HEK293 (cell line): ENCODE data around the gene PPM1E.
A peak's percentile ranks its signal among the peaks of the same experiment; 100 is the strongest.

Experiments
- CTCF ChIA-PET: fragments of 350-600 bp; formaldehyde crosslinking; extraction: SDS; loops from one replicate; lab custom pipeline; 2021; ENCODE audit warnings: antibody characterized with exemption; lab: Yijun Ruan, JAX
- POLR2A ChIA-PET: fragments of 300-600 bp; formaldehyde crosslinking; extraction: SDS; loops from one replicate; lab custom pipeline; 2020; ENCODE audit warnings: antibody characterized with exemption, inconsistent platforms; lab: Yijun Ruan, JAX
- H3K27ac ChIP-seq: fragments of 200-500 bp; sonication (Bioruptor generic); 2 replicates; pipeline ENCODE4 v1.5.1; 2014; ENCODE audit warnings: low read depth, low read length, control low read depth, inconsistent platforms; ENCODE audit errors: extremely low read depth
- H3K36me3 ChIP-seq, 2 experiments: fragments of 200-500 bp in 1 of 2; sonication (Bioruptor generic) in 1 of 2; 1 replicate in 1 of 2; 2 replicates in 1 of 2; pipeline ENCODE4 v1.5.1; 2014 to 2017; ENCODE audit warnings: inconsistent platforms in 2 of 2, low read length in 2 of 2; ENCODE audit not compliant: control insufficient read depth in 2 of 2, insufficient read depth in 1 of 2
- H3K4me1 ChIP-seq: fragments of 200-500 bp; sonication (Bioruptor generic); 2 replicates; pipeline ENCODE4 v1.5.1; 2014; ENCODE audit warnings: mild to moderate bottlenecking, low read length, inconsistent platforms; ENCODE audit not compliant: control insufficient read depth, insufficient read depth
- H3K4me3 ChIP-seq: 2 replicates; pipeline ENCODE4 v1.5.1; 2011; ENCODE audit warnings: low read depth, mild to moderate bottlenecking, control low read depth, low read length, moderate library complexity
- H3K9me3 ChIP-seq: fragments of 200-500 bp; sonication (Bioruptor generic); 2 replicates; pipeline ENCODE4 v1.5.1; 2014; ENCODE audit warnings: low read depth, low read length, inconsistent platforms; ENCODE audit not compliant: control insufficient read depth, insufficient read depth
- AEBP2 ChIP-seq: fragments of 450-650 bp; formaldehyde crosslinking; IDR thresholded peaks from 2 replicates; pipeline ENCODE4 v1.5.1; 2016; ENCODE audit warnings: missing biosample characterization, missing genetic modification characterization, borderline replicate concordance
- HOXD13 ChIP-seq: sonication (generic); formaldehyde crosslinking; IDR thresholded peaks from 2 replicates; pipeline ENCODE4 v1.8.0; 2022; ENCODE audit warnings: missing genetic modification reagents, borderline replicate concordance
- KLF10 ChIP-seq: fragments of 450-650 bp; IDR thresholded peaks from 2 replicates; pipeline ENCODE4 v1.5.1; 2018; ENCODE audit warnings: missing biosample characterization, mild to moderate bottlenecking, missing genetic modification characterization
- MYNN ChIP-seq: fragments of 450-650 bp; formaldehyde crosslinking; IDR thresholded peaks from 2 replicates; pipeline ENCODE4 v1.5.1; 2016; ENCODE audit warnings: missing biosample characterization, missing genetic modification characterization, borderline replicate concordance
- SALL2 ChIP-seq: fragments of 450-650 bp; formaldehyde crosslinking; IDR thresholded peaks from 2 replicates; pipeline ENCODE4 v1.5.0; 2017; ENCODE audit warnings: missing biosample characterization, mild to moderate bottlenecking, missing genetic modification characterization, borderline replicate concordance
- SP3 ChIP-seq: fragments of 450-650 bp; formaldehyde crosslinking; IDR thresholded peaks from 2 replicates; pipeline ENCODE4 v1.5.1; 2016; ENCODE audit warnings: missing biosample characterization, missing genetic modification characterization
- TCF7L2 ChIP-seq: IDR thresholded peaks from 2 replicates; pipeline ENCODE4 v1.6.1; 2011; ENCODE audit warnings: low read depth, mild to moderate bottlenecking, inconsistent platforms, low read length, moderate library complexity, borderline replicate concordance
- ZBTB1 ChIP-seq: fragments of 450-650 bp; formaldehyde crosslinking; IDR thresholded peaks from 2 replicates; pipeline ENCODE4 v1.5.1; 2016; ENCODE audit warnings: missing biosample characterization, missing genetic modification characterization
- ZEB2 ChIP-seq: fragments of 450-650 bp; formaldehyde crosslinking; IDR thresholded peaks from 2 replicates; pipeline ENCODE4 v1.5.1; 2016; ENCODE audit warnings: missing biosample characterization, missing genetic modification characterization
- ZFP69B ChIP-seq: fragments of 450-650 bp; formaldehyde crosslinking; IDR thresholded peaks from 2 replicates; pipeline ENCODE4 v1.5.1; 2016; ENCODE audit warnings: missing biosample characterization, missing genetic modification characterization
- ZNF133 ChIP-seq: fragments of 450-650 bp; formaldehyde crosslinking; IDR thresholded peaks from 2 replicates; pipeline ENCODE4 v1.5.1; 2016; ENCODE audit warnings: missing biosample characterization, missing genetic modification characterization
- ZNF155 ChIP-seq: fragments of 450-650 bp; formaldehyde crosslinking; IDR thresholded peaks from 2 replicates; pipeline ENCODE4 v1.5.1; 2016; ENCODE audit warnings: missing biosample characterization, missing genetic modification characterization
- ZNF211 ChIP-seq: fragments of 450-650 bp; formaldehyde crosslinking; IDR thresholded peaks from 2 replicates; pipeline ENCODE4 v1.5.1; 2016; ENCODE audit warnings: low read depth, missing biosample characterization, missing genetic modification characterization
- ZNF24 ChIP-seq: fragments of 450-650 bp; formaldehyde crosslinking; IDR thresholded peaks from 2 replicates; pipeline ENCODE4 v1.5.1; 2016; ENCODE audit warnings: missing biosample characterization, missing genetic modification characterization
- ZNF280C ChIP-seq: fragments of 450-650 bp; formaldehyde crosslinking; IDR thresholded peaks from 2 replicates; pipeline ENCODE4 v1.5.1; 2016; ENCODE audit warnings: missing biosample characterization, missing genetic modification characterization
- ZNF354C ChIP-seq: fragments of 450-650 bp; formaldehyde crosslinking; IDR thresholded peaks from 2 replicates; pipeline ENCODE4 v1.5.1; 2016; ENCODE audit warnings: missing biosample characterization, missing genetic modification characterization, low read depth, borderline replicate concordance
- ZNF416 ChIP-seq: fragments of 450-650 bp; formaldehyde crosslinking; IDR thresholded peaks from 2 replicates; pipeline ENCODE4 v1.5.1; 2016; ENCODE audit warnings: missing biosample characterization, missing genetic modification characterization
- ZNF549 ChIP-seq: fragments of 450-650 bp; IDR thresholded peaks from 2 replicates; pipeline ENCODE4 v1.5.1; 2018; ENCODE audit warnings: missing biosample characterization, missing genetic modification characterization, mild to moderate bottlenecking, inconsistent platforms, moderate library complexity
- ZNF654 ChIP-seq: fragments of 450-650 bp; formaldehyde crosslinking; IDR thresholded peaks from 2 replicates; pipeline ENCODE4 v1.5.1; 2016; ENCODE audit warnings: low read depth, missing biosample characterization, missing genetic modification characterization
- ZNF658 ChIP-seq: fragments of 450-650 bp; formaldehyde crosslinking; IDR thresholded peaks from 2 replicates; pipeline ENCODE4; 2016; ENCODE audit warnings: missing biosample characterization, missing genetic modification characterization
- ZNF776 ChIP-seq: fragments of 450-650 bp; formaldehyde crosslinking; IDR thresholded peaks from 2 replicates; pipeline ENCODE4 v1.5.0; 2017; ENCODE audit warnings: missing biosample characterization, missing genetic modification characterization, borderline replicate concordance
- ZNF837 ChIP-seq: fragments of 450-650 bp; formaldehyde crosslinking; IDR thresholded peaks from 2 replicates; pipeline ENCODE4 v1.5.1; 2016; ENCODE audit warnings: missing biosample characterization, missing genetic modification characterization
- TF ChIP-seq, protein P1 (sequence below): fragments of 450-650 bp; formaldehyde crosslinking; IDR thresholded peaks from 2 replicates; pipeline ENCODE4 v1.5.1; 2017; ENCODE audit warnings: missing biosample characterization, missing genetic modification characterization
- TF ChIP-seq, protein P2 (sequence below): fragments of 450-650 bp; formaldehyde crosslinking; IDR thresholded peaks from 2 replicates; pipeline ENCODE4 v1.5.1; 2016; ENCODE audit warnings: missing biosample characterization, missing genetic modification characterization
- TF ChIP-seq, protein P3 (sequence below): fragments of 450-650 bp; formaldehyde crosslinking; IDR thresholded peaks from 2 replicates; pipeline ENCODE4 v1.5.1; 2016; ENCODE audit warnings: missing biosample characterization, missing genetic modification characterization
- TF ChIP-seq, protein P4 (sequence below): fragments of 450-650 bp; formaldehyde crosslinking; IDR thresholded peaks from 2 replicates; pipeline ENCODE4; 2016; ENCODE audit warnings: missing biosample characterization, missing genetic modification characterization

The PPM1E gene

DNA sequence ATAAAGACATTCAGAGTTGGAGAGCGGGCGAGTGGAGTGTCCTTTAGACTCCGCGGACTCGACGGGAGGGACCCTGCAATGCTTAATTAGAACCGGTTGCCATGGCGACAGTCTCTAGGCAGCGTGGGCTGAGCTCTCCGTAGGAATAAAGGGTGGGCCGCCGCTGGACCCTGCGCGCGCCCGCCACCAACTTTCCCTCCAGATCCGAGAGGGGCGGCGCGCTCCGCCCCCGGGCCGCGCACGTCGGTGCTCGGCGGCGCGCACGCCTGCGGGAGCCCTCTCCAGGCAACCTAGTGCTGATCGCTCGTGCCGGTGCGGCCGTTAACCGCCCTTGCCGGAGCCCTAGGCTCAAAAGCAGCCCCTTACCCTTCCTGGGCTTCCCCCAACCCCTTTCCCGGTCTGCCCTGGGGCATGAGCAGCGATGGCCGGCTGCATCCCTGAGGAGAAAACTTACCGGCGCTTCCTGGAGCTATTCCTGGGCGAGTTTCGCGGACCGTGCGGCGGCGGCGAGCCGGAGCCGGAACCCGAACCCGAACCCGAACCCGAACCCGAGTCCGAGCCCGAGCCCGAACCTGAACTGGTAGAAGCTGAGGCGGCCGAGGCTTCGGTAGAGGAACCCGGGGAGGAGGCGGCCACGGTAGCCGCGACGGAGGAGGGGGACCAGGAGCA is at the start of gene PPM1E:
TSS of gene PPM1E (plus strand) at position 278 of the 669 bp plus-strand sequence.
- H3K27ac ChIP-seq, result peak within 1 kb of the TSS; percentile 84; the same call in 1 of the 2 replicates
- no peaks in the 10 kb centered on the region for H3K36me3 ChIP-seq
- ChIA-PET POLR2A (interaction anchor here (0.8 to 1.5 kb wide), 5 partner anchors 9 to 400 kb away, joined by 3 to 9 read pairs (median 4); partner anchors contain the start of genes PRR11 and SKA2), CTCF (interaction anchor here (0.6 to 2.2 kb wide), 6 partner anchors 9 to 249 kb away, joined by 3 to 7 read pairs (median 4); no protein-coding TSS in a partner anchor)
- H3K4me1 ChIP-seq, result peaks cover 8% of the 10 kb centered on the region; the same call in 1 of the 2 replicates
- no peaks in the 10 kb centered on the region for H3K9me3 ChIP-seq
- H3K4me3 ChIP-seq, result peak within 1 kb of the TSS; percentile 94
- TF ChIP-seq ZNF354C (tag by site-specific recombination) (no peak), ZNF280C (tag by site-specific recombination) (no peak), ZBTB1 (tag by site-specific recombination) (no peak), AEBP2 (tag by site-specific recombination) (no peak), ZEB2 (peak; percentile 51), ZNF658 (tag by site-specific recombination) (no peak), HOXD13 (CRISPR knock-in tag) (no peak), MYNN (tag by site-specific recombination) (peak; percentile 98), SP3 (tag by site-specific recombination) (peak; percentile 42; the same call in 1 of the 2 replicates), SALL2 (tag by site-specific recombination) (no peak), ZNF24 (no peak), KLF10 (no peak), ZFP69B (tag by site-specific recombination) (no peak), TCF7L2 (no peak), ZNF549 (tag by site-specific recombination) (no peak), ZNF155 (tag by site-specific recombination) (no peak), ZNF416 (tag by site-specific recombination) (no peak), ZNF837 (tag by site-specific recombination) (no peak), ZNF776 (tag by site-specific recombination) (no peak), ZNF133 (tag by site-specific recombination) (no peak), ZNF654 (tag by site-specific recombination) (no peak), ZNF211 (tag by site-specific recombination) (no peak)
- TF ChIP-seq, protein P1, sequence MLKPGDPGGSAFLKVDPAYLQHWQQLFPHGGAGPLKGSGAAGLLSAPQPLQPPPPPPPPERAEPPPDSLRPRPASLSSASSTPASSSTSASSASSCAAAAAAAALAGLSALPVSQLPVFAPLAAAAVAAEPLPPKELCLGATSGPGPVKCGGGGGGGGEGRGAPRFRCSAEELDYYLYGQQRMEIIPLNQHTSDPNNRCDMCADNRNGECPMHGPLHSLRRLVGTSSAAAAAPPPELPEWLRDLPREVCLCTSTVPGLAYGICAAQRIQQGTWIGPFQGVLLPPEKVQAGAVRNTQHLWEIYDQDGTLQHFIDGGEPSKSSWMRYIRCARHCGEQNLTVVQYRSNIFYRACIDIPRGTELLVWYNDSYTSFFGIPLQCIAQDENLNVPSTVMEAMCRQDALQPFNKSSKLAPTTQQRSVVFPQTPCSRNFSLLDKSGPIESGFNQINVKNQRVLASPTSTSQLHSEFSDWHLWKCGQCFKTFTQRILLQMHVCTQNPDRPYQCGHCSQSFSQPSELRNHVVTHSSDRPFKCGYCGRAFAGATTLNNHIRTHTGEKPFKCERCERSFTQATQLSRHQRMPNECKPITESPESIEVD (tag by site-specific recombination), result no peak
- TF ChIP-seq, protein P2, sequence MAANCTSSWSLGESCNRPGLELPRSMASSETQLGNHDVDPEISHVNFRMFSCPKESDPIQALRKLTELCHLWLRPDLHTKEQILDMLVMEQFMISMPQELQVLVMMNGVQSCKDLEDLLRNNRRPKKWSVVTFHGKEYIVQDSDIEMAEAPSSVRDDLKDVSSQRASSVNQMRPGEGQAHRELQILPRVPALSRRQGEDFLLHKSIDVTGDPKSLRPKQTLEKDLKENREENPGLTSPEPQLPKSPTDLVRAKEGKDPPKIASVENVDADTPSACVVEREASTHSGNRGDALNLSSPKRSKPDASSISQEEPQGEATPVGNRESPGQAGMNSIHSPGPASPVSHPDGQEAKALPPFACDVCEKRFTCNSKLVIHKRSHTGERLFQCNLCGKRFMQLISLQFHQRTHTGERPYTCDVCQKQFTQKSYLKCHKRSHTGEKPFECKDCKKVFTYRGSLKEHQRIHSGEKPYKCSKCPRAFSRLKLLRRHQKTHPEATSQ, result 0 out of 2 replicates have a peak, but pooled peaks have one; percentile 47
- TF ChIP-seq, protein P3, sequence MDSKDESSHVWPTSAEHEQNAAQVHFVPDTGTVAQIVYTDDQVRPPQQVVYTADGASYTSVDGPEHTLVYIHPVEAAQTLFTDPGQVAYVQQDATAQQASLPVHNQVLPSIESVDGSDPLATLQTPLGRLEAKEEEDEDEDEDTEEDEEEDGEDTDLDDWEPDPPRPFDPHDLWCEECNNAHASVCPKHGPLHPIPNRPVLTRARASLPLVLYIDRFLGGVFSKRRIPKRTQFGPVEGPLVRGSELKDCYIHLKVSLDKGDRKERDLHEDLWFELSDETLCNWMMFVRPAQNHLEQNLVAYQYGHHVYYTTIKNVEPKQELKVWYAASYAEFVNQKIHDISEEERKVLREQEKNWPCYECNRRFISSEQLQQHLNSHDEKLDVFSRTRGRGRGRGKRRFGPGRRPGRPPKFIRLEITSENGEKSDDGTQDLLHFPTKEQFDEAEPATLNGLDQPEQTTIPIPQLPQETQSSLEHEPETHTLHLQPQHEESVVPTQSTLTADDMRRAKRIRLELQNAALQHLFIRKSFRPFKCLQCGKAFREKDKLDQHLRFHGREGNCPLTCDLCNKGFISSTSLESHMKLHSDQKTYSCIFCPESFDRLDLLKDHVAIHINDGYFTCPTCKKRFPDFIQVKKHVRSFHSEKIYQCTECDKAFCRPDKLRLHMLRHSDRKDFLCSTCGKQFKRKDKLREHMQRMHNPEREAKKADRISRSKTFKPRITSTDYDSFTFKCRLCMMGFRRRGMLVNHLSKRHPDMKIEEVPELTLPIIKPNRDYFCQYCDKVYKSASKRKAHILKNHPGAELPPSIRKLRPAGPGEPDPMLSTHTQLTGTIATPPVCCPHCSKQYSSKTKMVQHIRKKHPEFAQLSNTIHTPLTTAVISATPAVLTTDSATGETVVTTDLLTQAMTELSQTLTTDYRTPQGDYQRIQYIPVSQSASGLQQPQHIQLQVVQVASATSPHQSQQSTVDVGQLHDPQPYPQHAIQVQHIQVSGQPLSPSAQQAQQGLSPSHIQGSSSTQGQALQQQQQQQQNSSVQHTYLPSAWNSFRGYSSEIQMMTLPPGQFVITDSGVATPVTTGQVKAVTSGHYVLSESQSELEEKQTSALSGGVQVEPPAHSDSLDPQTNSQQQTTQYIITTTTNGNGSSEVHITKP (tag by site-specific recombination), result no peak
- TF ChIP-seq, protein P4, sequence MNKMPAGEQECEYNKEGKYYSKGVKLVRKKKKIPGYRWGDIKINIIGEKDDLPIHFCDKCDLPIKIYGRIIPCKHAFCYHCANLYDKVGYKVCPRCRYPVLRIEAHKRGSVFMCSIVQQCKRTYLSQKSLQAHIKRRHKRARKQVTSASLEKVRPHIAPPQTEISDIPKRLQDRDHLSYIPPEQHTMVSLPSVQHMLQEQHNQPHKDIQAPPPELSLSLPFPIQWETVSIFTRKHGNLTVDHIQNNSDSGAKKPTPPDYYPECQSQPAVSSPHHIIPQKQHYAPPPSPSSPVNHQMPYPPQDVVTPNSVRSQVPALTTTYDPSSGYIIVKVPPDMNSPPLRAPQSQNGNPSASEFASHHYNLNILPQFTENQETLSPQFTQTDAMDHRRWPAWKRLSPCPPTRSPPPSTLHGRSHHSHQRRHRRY (tag by site-specific recombination), result no peak
